Activated naive CD4-positive, alpha-beta T cell treated with anti-CD3 and anti-CD28 coated beads, Interleukin-2, amount 50 U/mL, for 72 hours (primary cell): ENCODE data around the gene RIPOR3. TPM values are rescaled to one million over a fixed set of nuclear protein-coding genes. Genes with fewer than 3 reads are reported as not detected.

Source experiments
- ATAC-seq, 2 donors: fragments of 150-1000 bp; cut with Tn5 transposase; 2 replicates each; pipeline ENCODE4 v1.10.0; 2021; ENCODE audit warnings: mild to moderate bottlenecking in 2 of 2, moderate library complexity in 2 of 2
- DNase-seq, 2 donors: peaks; one replicate each; pipeline ENCODE4 v3.0.0; 2021 to 2022; ENCODE audit warnings: low spot score in 2 of 2
- H3K27ac Mint-ChIP-seq, 2 donors: one replicate each; pipeline ENCODE4 v1.8.0; 2022; ENCODE audit warnings: mild to moderate bottlenecking in 2 of 2, mixed read lengths in 2 of 2
- H3K36me3 Mint-ChIP-seq, 2 donors: one replicate each; pipeline ENCODE4 v1.8.0; 2022; ENCODE audit warnings: mixed read lengths in 2 of 2
- H3K9me3 Mint-ChIP-seq, 2 donors: one replicate each; pipeline ENCODE4 v1.8.0; 2022; ENCODE audit warnings: mixed read lengths in 2 of 2
- total RNA-seq, 2 donors: library from RNA; stranded (reverse); gene quantifications; one replicate each; pipeline ENCODE4 v1.2.3, GENCODE V29; 2022

Gene RIPOR3
- total RNA-seq, 2 donors from 2014 or later: 0.08 TPM; not detected in 1

GRCh38 chr20:50597406-50597969 is 93.9 kb downstream of the RIPOR3 start:
- ATAC-seq (peak in 1 of 2 donors; percentile 1), DNase-seq (no peak)
- Mint-ChIP-seq H3K9me3 (no peaks in the 10 kb centered on the region), H3K36me3 (no peaks in the 10 kb centered on the region), H3K27ac (peak overlapping the region in 1 of 2 donors; percentile 97)

GRCh38 chr20:50596694-50597021 is 94.7 kb downstream of the RIPOR3 start:
- H3K36me3 Mint-ChIP-seq: no peaks in the 10 kb centered on the region

GRCh38 chr20:50595988-50596693 is 95.2 kb downstream of the RIPOR3 start:
- Mint-ChIP-seq H3K27ac (peak overlapping the region; percentile 58 to 97), H3K9me3 (no peaks in the 10 kb centered on the region), H3K36me3 (no peaks in the 10 kb centered on the region)
- no peak for DNase-seq
- no peak for ATAC-seq

More at GRCh38 chr20:50596694-50597021, 94.7 kb downstream of the RIPOR3 start:
- DNase-seq: no peak
- no peak for ATAC-seq
- Mint-ChIP-seq H3K9me3 (no peaks in the 10 kb centered on the region), H3K27ac (peak overlapping the region; percentile 58 to 97)

GRCh38 chr20:50595433-50595895 is 95.9 kb downstream of the RIPOR3 start:
- ATAC-seq: no peak
- Mint-ChIP-seq H3K27ac (peak overlapping the region in 1 of 2 donors; percentile 97), H3K36me3 (no peaks in the 10 kb centered on the region)

GRCh38 chr20:50594591-50595432 is 96.5 kb downstream of the RIPOR3 start:
- Mint-ChIP-seq H3K27ac (peak overlapping the region in 1 of 2 donors; percentile 97), H3K36me3 (no peaks in the 10 kb centered on the region), H3K9me3 (no peaks in the 10 kb centered on the region)
- DNase-seq (no peak), ATAC-seq (peak; percentile 14 to 22)

More at GRCh38 chr20:50595433-50595895, 95.9 kb downstream of the RIPOR3 start:
- H3K9me3 Mint-ChIP-seq: no peaks in the 10 kb centered on the region
- DNase-seq: no peak

- H3K9me3 Mint-ChIP-seq: no peaks in the 10 kb centered on the region
- no peak for DNase-seq
- peak overlapping the region in 1 of 2 donors; percentile 85 for H3K27ac Mint-ChIP-seq
- H3K36me3 Mint-ChIP-seq: no peaks in the 10 kb centered on the region
- no peak for ATAC-seq
These were observed 97.1 kb downstream of the RIPOR3 start for GRCh38 chr20:50594231-50594590.

GRCh38 chr20:50593005-50593335 is 98.4 kb downstream of the RIPOR3 start:
- ATAC-seq: no peak
- H3K27ac Mint-ChIP-seq: no peak overlapping the region

GRCh38 chr20:50592282-50593004 is 98.9 kb downstream of the RIPOR3 start:
- no peak for DNase-seq
- Mint-ChIP-seq H3K27ac (peak overlapping the region; percentile 32 to 65), H3K9me3 (no peaks in the 10 kb centered on the region), H3K36me3 (peaks cover 0 to 6% of the 10 kb centered on the region in 2 donors)
- ATAC-seq: no peak

More at GRCh38 chr20:50593005-50593335, 98.4 kb downstream of the RIPOR3 start:
- Mint-ChIP-seq H3K36me3 (peaks cover 0 to 5% of the 10 kb centered on the region in 2 donors), H3K9me3 (no peaks in the 10 kb centered on the region)
- DNase-seq: no peak

- Mint-ChIP-seq H3K27ac (peak overlapping the region; percentile 32 to 65), H3K9me3 (no peaks in the 10 kb centered on the region), H3K36me3 (peaks cover 0 to 6% of the 10 kb centered on the region in 2 donors)
- no peak for DNase-seq
- no peak for ATAC-seq
These were observed 100.0 kb downstream of the RIPOR3 start for GRCh38 chr20:50591233-50591852.

GRCh38 chr20:50590348-50590664 is 101.0 kb downstream of the RIPOR3 start:
- ATAC-seq (no peak), DNase-seq (no peak)
- Mint-ChIP-seq H3K9me3 (no peaks in the 10 kb centered on the region), H3K36me3 (peaks cover 0 to 6% of the 10 kb centered on the region in 2 donors), H3K27ac (peak overlapping the region; percentile 37 to 82)

- no peak for DNase-seq
- H3K36me3 Mint-ChIP-seq: peaks cover 0 to 6% of the 10 kb centered on the region in 2 donors
- ATAC-seq: no peak
- no peaks in the 10 kb centered on the region for H3K9me3 Mint-ChIP-seq
- peak overlapping the region; percentile 37 to 82 for H3K27ac Mint-ChIP-seq
These were observed 101.6 kb downstream of the RIPOR3 start for GRCh38 chr20:50589548-50590347.

GRCh38 chr20:50588034-50588736 is 103.2 kb downstream of the RIPOR3 start:
- Mint-ChIP-seq H3K36me3 (peaks cover 4 to 12% of the 10 kb centered on the region in 2 donors), H3K9me3 (no peaks in the 10 kb centered on the region), H3K27ac (peak overlapping the region; percentile 6 to 27)
- DNase-seq: peak; percentile 68 to 88
- ATAC-seq: peak; percentile 53 to 67

- peaks cover 4 to 19% of the 10 kb centered on the region in 2 donors for H3K36me3 Mint-ChIP-seq
- no peaks in the 10 kb centered on the region for H3K9me3 Mint-ChIP-seq
- ATAC-seq (peak; percentile 2 to 19), DNase-seq (no peak)
- H3K27ac Mint-ChIP-seq: peak overlapping the region; percentile 61 to 68
These were observed 103.9 kb downstream of the RIPOR3 start for GRCh38 chr20:50587291-50587961.

GRCh38 chr20:50586531-50587232 is 104.7 kb downstream of the RIPOR3 start:
- DNase-seq: no peak
- Mint-ChIP-seq H3K36me3 (peaks cover 4 to 24% of the 10 kb centered on the region in 2 donors), H3K9me3 (no peaks in the 10 kb centered on the region), H3K27ac (peak overlapping the region; percentile 61 to 68)
- no peak for ATAC-seq
